Endothelial cell of umbilical vein (primary cell): ENCODE results near the gene HOXD8. TPM values are rescaled to one million over a fixed set of nuclear protein-coding genes. Genes with fewer than 3 reads are reported as not detected.

Source experiments
- BruUV-seq: library from RNA; stranded (reverse); fragments of 400-500 nt; replicated peaks from 2 replicates; lab custom pipeline; 2021; lab: Mats Ljungman, UMichigan
- CTCF ChIA-PET: fragments of 300-600, 350-600 bp; sonication (Branson Sonifier 250); formaldehyde crosslinking; loops from one replicate; lab custom pipeline; 2021; ENCODE audit warnings: antibody characterized with exemption, inconsistent platforms; lab: Charles Lee
- POLR2A ChIA-PET: fragments of 300-600, 350-600 bp; sonication (Branson Sonifier 250); formaldehyde crosslinking; loops from one replicate; lab custom pipeline; 2021; ENCODE audit warnings: antibody characterized with exemption, inconsistent platforms; lab: Charles Lee
- DNase-seq: peaks from one replicate; pipeline ENCODE4 v3.0.0-alpha.2; 2011; ENCODE audit warnings: low read depth, low spot score
- FAIRE-seq: peaks from 2 replicates; lab custom pipeline; 2011; peaks lifted over from hg19 to GRCh38; lab: Jason Lieb, UNC
- H2AFZ ChIP-seq: 2 replicates; pipeline ENCODE4 v1.6.0; 2012; ENCODE audit warnings: low read depth, low read length, control low read depth, inconsistent platforms
- H3K27ac ChIP-seq: 2 replicates; pipeline ENCODE4 v1.5.1; 2011; ENCODE audit warnings: low read depth, mild to moderate bottlenecking, control low read depth, low read length, moderate library complexity; ENCODE audit not compliant: insufficient read depth
- H3K27me3 ChIP-seq, 2 experiments: 2 replicates each; pipeline versions ENCODE4 v1.6.0 to v1.6.1; 2011; ENCODE audit warnings: low read length in 2 of 2, mixed read lengths in 1 of 2; ENCODE audit not compliant: control insufficient read depth in 2 of 2, insufficient read depth in 2 of 2
- H3K36me3 ChIP-seq, 2 experiments: 2 replicates in 1 of 2; 3 replicates in 1 of 2; pipeline ENCODE4 v1.5.1; 2011; ENCODE audit warnings: low read length in 2 of 2, mild to moderate bottlenecking in 1 of 2, moderate library complexity in 1 of 2; ENCODE audit not compliant: control insufficient read depth in 2 of 2, insufficient read depth in 2 of 2; ENCODE audit errors: extremely low read depth in 1 of 2
- H3K4me1 ChIP-seq: 3 replicates; pipeline ENCODE4 v1.5.1; 2011; ENCODE audit warnings: mild to moderate bottlenecking, low read length; ENCODE audit not compliant: control insufficient read depth, insufficient read depth; ENCODE audit errors: extremely low read depth
- H3K4me2 ChIP-seq: 2 replicates; pipeline ENCODE4 v1.6.1; 2011; ENCODE audit warnings: low read length, control low read depth, mixed read lengths; ENCODE audit not compliant: insufficient read depth
- H3K4me3 ChIP-seq, 3 experiments: fragments of 200-600 bp in 1 of 3; sonication (generic), shearing (Covaris generic) in 1 of 3; replicated peaks in 1 of 3; 2 replicates each; pipeline ENCODE4 v1.5.1; 2011 to 2016; ENCODE audit warnings: control low read depth in 3 of 3, low read length in 3 of 3, mild to moderate bottlenecking in 2 of 3, inconsistent platforms in 1 of 3, low read depth in 1 of 3, moderate library complexity in 1 of 3; ENCODE audit not compliant: insufficient read depth in 1 of 3
- H3K79me2 ChIP-seq: 2 replicates; pipeline ENCODE4 v1.6.0; 2012; ENCODE audit warnings: low read length, inconsistent platforms; ENCODE audit not compliant: control insufficient read depth, insufficient read depth
- H3K9ac ChIP-seq: replicated peaks from 2 replicates; pipeline ENCODE3; 2011; ENCODE audit warnings: low read length, control low read depth; ENCODE audit not compliant: insufficient read depth; ENCODE audit errors: extremely low read depth
- H3K9me1 ChIP-seq: replicated peaks from 3 replicates; pipeline ENCODE4 v1.6.0; 2011; ENCODE audit warnings: mild to moderate bottlenecking, low read length; ENCODE audit not compliant: control insufficient read depth, insufficient read depth; ENCODE audit errors: extremely low read depth
- H3K9me3 ChIP-seq: replicated peaks from 2 replicates; pipeline ENCODE4 v1.5.1; 2012; ENCODE audit warnings: low read length, inconsistent platforms; ENCODE audit not compliant: control insufficient read depth, insufficient read depth
- H4K20me1 ChIP-seq: replicated peaks from 2 replicates; pipeline ENCODE3; 2011; ENCODE audit warnings: mild to moderate bottlenecking, low read length; ENCODE audit not compliant: control insufficient read depth, insufficient read depth; ENCODE audit errors: extremely low read depth
- FOS ChIP-seq: IDR thresholded peaks from 2 replicates; pipeline ENCODE4 v1.6.1; 2011; ENCODE audit warnings: mild to moderate bottlenecking, low read length, moderate library complexity, borderline replicate concordance; ENCODE audit not compliant: insufficient read depth
- GATA2 ChIP-seq: IDR thresholded peaks from 2 replicates; pipeline ENCODE4 v1.7.0; 2011; ENCODE audit warnings: low read depth, mild to moderate bottlenecking, moderate library complexity, mixed read lengths, low read length; ENCODE audit not compliant: insufficient read length, insufficient read depth
- JUN ChIP-seq: IDR thresholded peaks from 2 replicates; pipeline ENCODE4 v1.6.1; 2011; ENCODE audit warnings: borderline replicate concordance, low read depth; ENCODE audit not compliant: insufficient read length, insufficient read depth
- MYC ChIP-seq: IDR thresholded peaks from one replicate; pipeline ENCODE4 v1.6.1; 2011; ENCODE audit warnings: mild to moderate bottlenecking, low read depth, low read length
- POLR2AphosphoS5 ChIP-seq: IDR thresholded peaks from 2 replicates; pipeline ENCODE4 v1.6.1; 2012; ENCODE audit warnings: low read depth, mild to moderate bottlenecking, control low read depth, low read length, moderate library complexity; ENCODE audit not compliant: insufficient read depth
- dilution Hi-C: fragments of 300-500 bp; cut with MboI; formaldehyde crosslinking; loops from one replicate; pipeline ENCODE4 v1.15.0; 2019; ENCODE audit warnings: low sequenced_read_pairs; ENCODE audit not compliant: extremely low pct_ligation_motif_present
- intact Hi-C: fragments of 100-400 bp; cut with micrococcal nuclease; formaldehyde crosslinking; loops from one replicate; pipeline ENCODE4 v1.10.0; 2022
- polyA plus RNA-seq, 4 experiments: library from polyadenylated mRNA; depleted of rRNA in 3 of 4; stranded (reverse) in 3 of 4; unstranded in 1 of 4; fragments of >200 nt; gene quantifications; 2 replicates each; pipeline versions ENCODE4 v1.2.1 to v1.2.3, GENCODE V29; 2011 to 2012; ENCODE audit warnings: missing spikeins in 1 of 4
- total RNA-seq: library from RNA; stranded (reverse); gene quantifications from 2 replicates; pipeline ENCODE4 v1.2.3, GENCODE V29; 2021
- TF ChIP-seq, protein P1 (sequence below): IDR thresholded peaks from 2 replicates; pipeline ENCODE4 v1.6.1; 2011; ENCODE audit not compliant: insufficient read depth, insufficient read length
- TF ChIP-seq, protein P2 (sequence below), 2 donors: IDR thresholded peaks; 1 replicate in 1 of 2; 2 replicates in 1 of 2; pipeline ENCODE4 v1.5.1; 2011; ENCODE audit warnings: low read length in 2 of 2, mild to moderate bottlenecking in 2 of 2, moderate library complexity in 2 of 2, control low read depth in 1 of 2, inconsistent platforms in 1 of 2, low read depth in 1 of 2; ENCODE audit not compliant: insufficient read depth in 1 of 2; ENCODE audit errors: extremely low read depth in 1 of 2

HOXD8 gene
- total and polyA plus RNA-seq, 2 donors (not counting 3 experiments of a cell fraction or from before 2014, with no cell fraction given) = 6.4 to 15.6 TPM

- ChIA-PET CTCF (interaction anchor here (0.6 to 9.3 kb wide), 4 partner anchors 306 to 504 kb away, joined by 3 to 338 read pairs (median 7); no protein-coding TSS in a partner anchor), POLR2A (no interaction called here)
- no peaks in the 10 kb centered on the region for H4K20me1 ChIP-seq
- no peak for DNase-seq
- H3K4me2 ChIP-seq = no peak overlapping the region
- BruUV-seq = no TSS peak
- H3K79me2 ChIP-seq = peaks cover 56% of the 10 kb centered on the region
- H3K9me3 ChIP-seq = no peaks in the 10 kb centered on the region
- TF ChIP-seq JUN (no peak), GATA2 (no peak), MYC (no peak), POLR2AphosphoS5 (no peak), FOS (no peak)
- TF ChIP-seq, protein P1, sequence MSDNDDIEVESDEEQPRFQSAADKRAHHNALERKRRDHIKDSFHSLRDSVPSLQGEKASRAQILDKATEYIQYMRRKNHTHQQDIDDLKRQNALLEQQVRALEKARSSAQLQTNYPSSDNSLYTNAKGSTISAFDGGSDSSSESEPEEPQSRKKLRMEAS = no peak
- TF ChIP-seq, protein P2, sequence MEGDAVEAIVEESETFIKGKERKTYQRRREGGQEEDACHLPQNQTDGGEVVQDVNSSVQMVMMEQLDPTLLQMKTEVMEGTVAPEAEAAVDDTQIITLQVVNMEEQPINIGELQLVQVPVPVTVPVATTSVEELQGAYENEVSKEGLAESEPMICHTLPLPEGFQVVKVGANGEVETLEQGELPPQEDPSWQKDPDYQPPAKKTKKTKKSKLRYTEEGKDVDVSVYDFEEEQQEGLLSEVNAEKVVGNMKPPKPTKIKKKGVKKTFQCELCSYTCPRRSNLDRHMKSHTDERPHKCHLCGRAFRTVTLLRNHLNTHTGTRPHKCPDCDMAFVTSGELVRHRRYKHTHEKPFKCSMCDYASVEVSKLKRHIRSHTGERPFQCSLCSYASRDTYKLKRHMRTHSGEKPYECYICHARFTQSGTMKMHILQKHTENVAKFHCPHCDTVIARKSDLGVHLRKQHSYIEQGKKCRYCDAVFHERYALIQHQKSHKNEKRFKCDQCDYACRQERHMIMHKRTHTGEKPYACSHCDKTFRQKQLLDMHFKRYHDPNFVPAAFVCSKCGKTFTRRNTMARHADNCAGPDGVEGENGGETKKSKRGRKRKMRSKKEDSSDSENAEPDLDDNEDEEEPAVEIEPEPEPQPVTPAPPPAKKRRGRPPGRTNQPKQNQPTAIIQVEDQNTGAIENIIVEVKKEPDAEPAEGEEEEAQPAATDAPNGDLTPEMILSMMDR (IDR thresholded peaks at IDR 0.05; ENCODE audit: extremely low read depth in 1 of 2, insufficient read depth in 1 of 2, low read depth in 1 of 2, low read length in 2 of 2) = no peak
- H3K4me3 ChIP-seq = no peak overlapping the region
- no peaks in the 10 kb centered on the region for H3K4me1 ChIP-seq
- H3K27me3 ChIP-seq = no peaks in the 10 kb centered on the region
- dilution Hi-C loops (loop anchor here (25.0 kb wide), 1 partner anchor 490 kb away; no protein-coding TSS in a partner anchor), intact Hi-C loops (no loop called here)
- H2AFZ ChIP-seq = no peak overlapping the region
- no peak overlapping the region for H3K27ac ChIP-seq
- H3K9me1 ChIP-seq = no peaks in the 10 kb centered on the region
- no peak overlapping the region for H3K9ac ChIP-seq
- no peak for FAIRE-seq
- H3K36me3 ChIP-seq = peaks cover 2 to 10% of the 10 kb centered on the region in 2 experiments
Measured at GRCh38 chr2:176147210-176147799, 17.8 kb downstream of the HOXD8 start.
